Esophagus squamous epithelium (tissue), 5 donors: ENCODE data around the gene LASP1NB.
"Not testable (repeated sequence)": the region's sequence is repeated elsewhere in the genome, so short reads cannot be mapped to it uniquely, and the experiment has no call there.

Experiments
- DNase-seq: peaks from one replicate; lab custom pipeline; 2025; lab: John Stamatoyannopoulos, UW
- H3K27ac ChIP-seq, 4 donors: fragments of 200-600 bp; sonication (generic); one replicate each; pipeline ENCODE4 v1.5.1; 2016 to 2019; ENCODE audit warnings: mild to moderate bottlenecking in 1 of 4
- H3K27me3 ChIP-seq, 4 donors: fragments of 200-600 bp; sonication (generic); 1 replicate in 3 of 4; 2 replicates in 1 of 4; pipeline versions ENCODE4 v1.5.1 to v1.6.0; 2017 to 2021; ENCODE audit warnings: antibody characterized with exemption in 1 of 4
- H3K36me3 ChIP-seq, 3 donors: fragments of 200-600 bp; sonication (generic); one replicate each; pipeline ENCODE4 v1.5.1; 2016 to 2019
- H3K4me1 ChIP-seq, 3 donors: fragments of 200-600 bp; sonication (generic); one replicate each; pipeline ENCODE4 v1.5.1; 2017 to 2019
- H3K4me3 ChIP-seq, 4 donors: fragments of 200-600 bp; sonication (generic); 1 replicate in 3 of 4; 2 replicates in 1 of 4; pipeline ENCODE4 v1.5.1; 2016 to 2019; ENCODE audit warnings: mild to moderate bottlenecking in 2 of 4, moderate library complexity in 1 of 4
- H3K9me3 ChIP-seq, 3 donors: fragments of 200-600 bp; sonication (generic); one replicate each; pipeline ENCODE4 v1.5.1; 2016 to 2019
- POLR2A ChIP-seq, 4 donors: fragments of 450-650 bp; IDR thresholded peaks; one replicate each; pipeline ENCODE4 v1.6.1; 2017; ENCODE audit warnings: antibody characterized with exemption in 4 of 4, mild to moderate bottlenecking in 4 of 4, moderate library complexity in 3 of 4
- WGBS, 2 donors: methylation state at CpG; one replicate each; pipeline ENCODE4 v1.1.5; 2018; 5-methylcytosine and 5-hydroxymethylcytosine counted together
- intact Hi-C: fragments of 100-400 bp; cut with DNase I; formaldehyde crosslinking; loops from one replicate; pipeline ENCODE4 v1.15.0; 2022
- TF ChIP-seq, protein P1 (sequence below), 6 experiments: fragments of 450-650 bp in 4 of 6; fragments of 200-600 bp in 2 of 6; sonication (generic) in 2 of 6; IDR thresholded peaks; one replicate each; pipeline ENCODE4 v1.5.1; 2016 to 2019; ENCODE audit warnings: antibody characterized with exemption in 6 of 6, mild to moderate bottlenecking in 4 of 6, moderate library complexity in 4 of 6
- donor health status: DM: yes; HTN: yes; CAD: no.

Gene LASP1NB

DNA sequence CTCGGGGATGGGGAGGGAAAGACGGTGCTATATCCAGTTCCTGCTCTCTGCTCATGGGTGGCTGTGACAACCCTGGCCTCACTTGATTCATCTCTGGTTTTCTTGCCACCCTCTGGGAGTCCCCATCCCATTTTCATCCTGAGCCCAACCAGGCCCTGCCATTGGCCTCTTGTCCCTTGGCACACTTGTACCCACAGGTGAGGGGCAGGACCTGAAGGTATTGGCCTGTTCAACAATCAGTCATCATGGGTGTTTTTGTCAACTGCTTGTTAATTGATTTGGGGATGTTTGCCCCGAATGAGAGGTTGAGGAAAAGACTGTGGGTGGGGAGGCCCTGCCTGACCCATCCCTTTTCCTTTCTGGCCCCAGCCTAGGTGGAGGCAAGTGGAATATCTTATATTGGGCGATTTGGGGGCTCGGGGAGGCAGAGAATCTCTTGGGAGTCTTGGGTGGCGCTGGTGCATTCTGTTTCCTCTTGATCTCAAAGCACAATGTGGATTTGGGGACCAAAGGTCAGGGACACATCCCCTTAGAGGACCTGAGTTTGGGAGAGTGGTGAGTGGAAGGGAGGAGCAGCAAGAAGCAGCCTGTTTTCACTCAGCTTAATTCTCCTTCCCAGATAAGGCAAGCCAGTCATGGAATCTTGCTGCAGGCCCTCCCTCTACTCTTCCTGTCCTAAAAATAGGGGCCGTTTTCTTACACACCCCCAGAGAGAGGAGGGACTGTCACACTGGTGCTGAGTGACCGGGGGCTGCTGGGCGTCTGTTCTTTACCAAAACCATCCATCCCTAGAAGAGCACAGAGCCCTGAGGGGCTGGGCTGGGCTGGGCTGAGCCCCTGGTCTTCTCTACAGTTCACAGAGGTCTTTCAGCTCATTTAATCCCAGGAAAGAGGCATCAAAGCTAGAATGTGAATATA is 4.8 kb upstream of the LASP1NB start:
- H3K4me1 ChIP-seq, result peaks cover 8 to 62% (median 26%) of the 10 kb centered on the region in 3 donors
- peaks cover 19 to 56% (median 39%) of the 10 kb centered on the region in 3 donors for H3K36me3 ChIP-seq
- no peak overlapping the region for H3K4me3 ChIP-seq
- peak overlapping the region in 3 of 4 donors; percentile 48 to 79 (median 59) for H3K27ac ChIP-seq
- no peak for DNase-seq
- no peaks in the 10 kb centered on the region for H3K27me3 ChIP-seq
- intact Hi-C loops, result no loop called here
- WGBS, 2 donors, result 66 to 79% methylated on average over 3 to 5 of the region's 9 CpGs
- no peak for TF ChIP-seq POLR2A (IDR thresholded peaks at IDR 0.05)
- TF ChIP-seq, protein P1, sequence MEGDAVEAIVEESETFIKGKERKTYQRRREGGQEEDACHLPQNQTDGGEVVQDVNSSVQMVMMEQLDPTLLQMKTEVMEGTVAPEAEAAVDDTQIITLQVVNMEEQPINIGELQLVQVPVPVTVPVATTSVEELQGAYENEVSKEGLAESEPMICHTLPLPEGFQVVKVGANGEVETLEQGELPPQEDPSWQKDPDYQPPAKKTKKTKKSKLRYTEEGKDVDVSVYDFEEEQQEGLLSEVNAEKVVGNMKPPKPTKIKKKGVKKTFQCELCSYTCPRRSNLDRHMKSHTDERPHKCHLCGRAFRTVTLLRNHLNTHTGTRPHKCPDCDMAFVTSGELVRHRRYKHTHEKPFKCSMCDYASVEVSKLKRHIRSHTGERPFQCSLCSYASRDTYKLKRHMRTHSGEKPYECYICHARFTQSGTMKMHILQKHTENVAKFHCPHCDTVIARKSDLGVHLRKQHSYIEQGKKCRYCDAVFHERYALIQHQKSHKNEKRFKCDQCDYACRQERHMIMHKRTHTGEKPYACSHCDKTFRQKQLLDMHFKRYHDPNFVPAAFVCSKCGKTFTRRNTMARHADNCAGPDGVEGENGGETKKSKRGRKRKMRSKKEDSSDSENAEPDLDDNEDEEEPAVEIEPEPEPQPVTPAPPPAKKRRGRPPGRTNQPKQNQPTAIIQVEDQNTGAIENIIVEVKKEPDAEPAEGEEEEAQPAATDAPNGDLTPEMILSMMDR (IDR thresholded peaks at IDR 0.05), result no peak
- H3K9me3 ChIP-seq, result no peaks in the 10 kb centered on the region

DNA sequence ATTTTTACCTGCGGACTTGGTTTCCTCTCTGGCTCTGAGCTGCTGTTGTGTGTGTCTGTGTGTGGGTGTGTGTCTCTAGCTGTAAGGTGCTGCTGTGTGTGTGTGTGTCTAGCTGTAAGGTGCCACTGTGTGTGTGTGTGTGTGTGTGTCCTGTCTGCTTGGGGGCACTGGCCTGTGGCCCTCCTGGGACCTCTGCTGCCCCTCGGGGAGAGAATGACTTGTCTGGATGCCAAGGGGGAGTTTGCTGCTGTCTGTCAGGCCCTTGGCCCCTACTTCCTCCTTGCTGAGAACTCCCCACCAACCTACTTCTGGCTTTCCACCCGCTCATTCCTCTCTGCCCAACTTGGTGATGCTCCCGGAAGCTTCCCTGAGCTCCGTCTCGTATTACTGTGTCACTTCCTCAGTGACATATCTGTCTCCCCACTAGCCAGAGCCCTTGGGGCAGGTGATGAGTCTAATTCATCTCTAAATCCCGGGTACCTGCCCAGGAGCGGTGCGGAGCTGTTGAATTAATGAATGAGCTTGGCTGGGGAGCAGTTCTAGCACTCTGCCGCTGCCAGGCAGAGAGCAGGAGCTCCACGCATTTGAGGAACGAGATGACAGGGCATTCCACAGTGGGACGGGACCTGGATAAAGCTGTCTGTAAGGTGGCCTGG is 3.5 kb upstream of the LASP1NB start:
- peaks cover 14 to 43% (median 28%) of the 10 kb centered on the region in 3 donors for H3K36me3 ChIP-seq
- no peaks in the 10 kb centered on the region for H3K9me3 ChIP-seq
- DNase-seq, result no peak
- intact Hi-C loops, result no loop called here
- no peak for TF ChIP-seq POLR2A (IDR thresholded peaks at IDR 0.05)
- TF ChIP-seq, protein P1 (IDR thresholded peaks at IDR 0.05), result no peak
- H3K4me3 ChIP-seq, result no peak overlapping the region
- no peaks in the 10 kb centered on the region for H3K27me3 ChIP-seq
- peak overlapping the region in 3 of 4 donors; percentile 48 to 79 (median 59) for H3K27ac ChIP-seq
- H3K4me1 ChIP-seq, result peaks cover 8 to 68% (median 35%) of the 10 kb centered on the region in 3 donors
- WGBS, 2 donors, result 65 to 72% methylated on average over 9 of the region's 13 CpGs

- intact Hi-C loops, result no loop called here
Measured at GRCh38 chr17:38922538-38923297, 2.7 kb upstream of the LASP1NB start.

DNA sequence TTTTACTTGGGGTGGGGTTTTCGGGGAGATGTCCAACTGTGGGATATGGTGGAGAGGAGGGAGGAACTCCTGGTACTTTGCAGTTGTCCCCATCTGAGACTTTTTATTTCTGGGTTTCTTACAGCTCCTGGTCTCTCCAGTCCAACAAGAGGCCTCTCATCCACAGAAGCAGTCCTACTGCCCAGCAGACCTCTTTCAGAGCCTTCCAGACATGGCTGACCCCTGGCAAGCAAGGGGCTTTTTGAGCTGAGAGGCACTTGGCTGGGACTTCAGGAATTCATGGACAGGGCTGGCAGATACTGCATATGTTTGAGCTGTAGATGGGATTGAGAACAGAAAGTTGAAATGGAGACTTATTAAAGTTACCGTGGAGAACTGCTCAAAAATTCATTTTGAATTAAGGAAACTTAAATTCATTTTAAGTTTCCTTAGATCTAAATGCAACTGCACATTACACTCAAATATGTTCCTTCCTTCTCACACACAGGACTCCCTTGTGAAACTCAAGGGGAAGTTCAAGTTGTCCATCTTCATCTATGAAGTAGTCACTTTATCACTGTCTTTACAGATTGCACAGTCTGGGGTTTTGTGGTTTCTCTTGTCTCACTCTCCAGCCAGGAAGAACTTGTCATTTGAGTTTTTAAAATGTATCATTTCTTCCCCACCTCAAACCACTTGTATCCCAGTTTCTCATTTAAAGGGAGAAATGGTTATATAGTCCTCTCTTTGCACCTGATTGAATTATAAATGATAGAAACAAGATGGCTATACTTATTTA is 1.1 kb downstream of the LASP1NB start:
- Histone ChIP-seq H3K27ac (peak overlapping the region in 3 of 4 donors; percentile 38 to 50 (median 49)), H3K4me3 (no peak overlapping the region), H3K9me3 (no peaks in the 10 kb centered on the region), H3K27me3 (no peaks in the 10 kb centered on the region), H3K4me1 (peaks cover 8 to 39% (median 24%) of the 10 kb centered on the region in 3 donors), H3K36me3 (no peaks in the 10 kb centered on the region)
- 66 to 77% methylated on average over 2 of the region's 2 CpGs for WGBS, 2 donors
- TF ChIP-seq, protein P1 (IDR thresholded peaks at IDR 0.05), result no peak
- TF ChIP-seq POLR2A (IDR thresholded peaks at IDR 0.05), result no peak
- intact Hi-C loops, result no loop called here
- DNase-seq, result no peak

More at GRCh38 chr17:38922538-38923297, 2.7 kb upstream of the LASP1NB start:
- Histone ChIP-seq H3K27me3 (no peaks in the 10 kb centered on the region), H3K4me1 (peaks cover 8 to 60% (median 35%) of the 10 kb centered on the region in 3 donors), H3K36me3 (peaks cover 14 to 35% (median 20%) of the 10 kb centered on the region in 3 donors), H3K4me3 (no peak overlapping the region), H3K9me3 (no peaks in the 10 kb centered on the region), H3K27ac (peak overlapping the region in 3 of 4 donors; percentile 48 to 79 (median 59))
- DNase-seq, result no peak
- WGBS, 2 donors, result 40% methylated on average over 1 of the region's 6 CpGs; no CpG with 5 or more reads in 1 of the 2 donors
- no peak for TF ChIP-seq POLR2A (IDR thresholded peaks at IDR 0.05)
- TF ChIP-seq, protein P1 (IDR thresholded peaks at IDR 0.05), result peak in 1 of 6 experiments; percentile 17

DNA sequence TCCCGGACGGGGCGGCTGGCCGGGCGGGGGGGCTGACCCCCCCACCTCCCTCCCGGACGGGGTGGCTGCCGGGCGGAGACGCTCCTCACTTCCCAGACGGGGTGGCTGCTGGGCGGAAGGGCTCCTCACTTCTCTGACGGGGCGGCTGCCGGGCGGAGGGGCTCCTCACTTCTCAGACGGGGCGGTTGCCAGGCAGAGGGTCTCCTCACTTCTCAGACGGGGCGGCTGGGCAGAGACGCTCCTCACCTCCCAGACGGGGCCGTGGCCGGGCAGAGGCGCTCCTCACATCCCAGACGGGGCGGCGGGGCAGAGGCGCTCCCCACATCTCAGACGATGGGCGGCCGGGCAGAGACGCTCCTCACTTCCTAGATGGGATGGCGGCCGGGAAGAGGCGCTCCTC is 5.4 kb downstream of the LASP1NB start:
- H3K4me3 ChIP-seq, intact Hi-C loops, H3K27me3 ChIP-seq, DNase-seq, H3K9me3 ChIP-seq, H3K4me1 ChIP-seq, H3K36me3 ChIP-seq, H3K27ac ChIP-seq: not testable (repeated sequence)
- WGBS, 2 donors, result no CpG with 5 or more reads among the region's 36 CpGs

DNA sequence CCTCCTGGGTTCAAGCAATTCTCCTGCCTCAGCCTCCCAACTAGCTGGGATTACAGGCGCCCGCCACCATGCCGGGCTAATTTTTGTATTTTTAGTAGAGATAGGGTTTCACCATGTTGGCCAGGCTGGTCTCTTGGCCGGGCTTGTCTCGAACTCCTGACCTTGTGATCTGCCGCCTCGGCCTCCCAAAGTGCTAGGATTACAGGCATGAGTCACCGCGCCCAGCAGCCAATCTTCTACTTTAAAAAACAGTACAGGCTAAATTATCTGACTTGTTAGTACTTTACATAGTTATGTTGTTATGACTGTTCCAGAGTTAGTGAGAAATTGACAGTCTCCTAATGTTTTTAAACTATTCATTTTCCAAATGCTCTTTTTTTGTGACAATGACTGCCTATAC is 8.5 kb downstream of the LASP1NB start:
- DNase-seq, H3K27me3 ChIP-seq, H3K9me3 ChIP-seq, H3K4me3 ChIP-seq, H3K36me3 ChIP-seq, H3K4me1 ChIP-seq, H3K27ac ChIP-seq, intact Hi-C loops: not testable (repeated sequence)
- 54 to 71% methylated on average over 9 of the region's 9 CpGs for WGBS, 2 donors
